Ascending aorta (tissue), 2 donors: ENCODE data around the gene CACNA2D1. TPM values are rescaled to one million over a fixed set of nuclear protein-coding genes. Genes with fewer than 3 reads are reported as not detected.
"Not testable (repeated sequence)": the region's sequence is repeated elsewhere in the genome, so short reads cannot be mapped to it uniquely, and the experiment has no call there.

Source experiments
- DNase-seq, 2 donors: peaks; one replicate each; pipeline ENCODE4 v3.0.0-alpha.2; 2019; ENCODE audit warnings: low spot score in 2 of 2
- H3K27ac ChIP-seq, 2 donors: fragments of 200-600 bp; sonication (generic); one replicate each; pipeline ENCODE4 v1.5.1; 2016 to 2017; ENCODE audit warnings: mild to moderate bottlenecking in 1 of 2
- H3K27me3 ChIP-seq: fragments of 200-600 bp; sonication (generic); one replicate; pipeline ENCODE4 v1.5.1; 2017
- H3K36me3 ChIP-seq, 2 donors: fragments of 200-600 bp; sonication (generic); one replicate each; pipeline ENCODE4 v1.5.1; 2016
- H3K4me1 ChIP-seq, 2 donors: fragments of 200-600 bp; sonication (generic); one replicate each; pipeline ENCODE4 v1.5.1; 2016 to 2017; ENCODE audit warnings: mild to moderate bottlenecking in 1 of 2
- H3K4me3 ChIP-seq, 2 donors: fragments of 200-600 bp; sonication (generic); one replicate each; pipeline ENCODE4 v1.5.1; 2016 to 2017; ENCODE audit warnings: mild to moderate bottlenecking in 1 of 2
- H3K9me3 ChIP-seq, 2 donors: fragments of 200-600 bp; sonication (generic); one replicate each; pipeline ENCODE4 v1.5.1; 2016
- intact Hi-C: fragments of 100-400 bp; cut with DNase I; formaldehyde crosslinking; loops from one replicate; pipeline ENCODE4 v1.15.1; 2023
- total RNA-seq: library from RNA; depleted of rRNA; stranded (reverse); fragments of >200 nt; gene quantifications from one replicate; pipeline ENCODE4 v1.1.0, GENCODE V29; 2016
- TF ChIP-seq, protein P1 (sequence below), 3 experiments: fragments of 200-600 bp in 2 of 3; fragments of 450-650 bp in 1 of 3; sonication (generic) in 2 of 3; IDR thresholded peaks; one replicate each; pipeline ENCODE4 v1.5.1; 2016 to 2019; ENCODE audit warnings: antibody characterized with exemption in 3 of 3, mild to moderate bottlenecking in 1 of 3, moderate library complexity in 1 of 3

Gene CACNA2D1
- total RNA-seq, 1 donor from 2014 or later: 17.3 TPM

DNA sequence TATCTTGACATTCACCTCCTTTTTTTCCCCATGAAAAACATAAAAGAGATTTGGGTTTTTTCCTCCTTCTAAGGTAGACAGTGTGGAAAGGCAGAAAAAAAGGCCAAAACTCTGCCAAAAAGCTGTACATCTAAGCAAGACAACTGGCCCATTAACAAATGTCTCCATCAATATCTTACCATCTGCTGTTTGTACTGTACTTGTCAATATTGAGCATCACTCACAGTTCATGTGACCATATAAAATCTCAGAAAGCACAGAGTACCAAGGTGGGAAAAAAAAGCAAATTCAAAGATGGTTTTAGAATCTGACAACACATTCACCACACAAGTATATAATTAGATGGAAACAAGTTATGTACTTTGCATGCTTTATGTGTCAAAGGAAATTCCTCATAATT is 52.6 kb downstream of the CACNA2D1 start:
- TF ChIP-seq, protein P1, sequence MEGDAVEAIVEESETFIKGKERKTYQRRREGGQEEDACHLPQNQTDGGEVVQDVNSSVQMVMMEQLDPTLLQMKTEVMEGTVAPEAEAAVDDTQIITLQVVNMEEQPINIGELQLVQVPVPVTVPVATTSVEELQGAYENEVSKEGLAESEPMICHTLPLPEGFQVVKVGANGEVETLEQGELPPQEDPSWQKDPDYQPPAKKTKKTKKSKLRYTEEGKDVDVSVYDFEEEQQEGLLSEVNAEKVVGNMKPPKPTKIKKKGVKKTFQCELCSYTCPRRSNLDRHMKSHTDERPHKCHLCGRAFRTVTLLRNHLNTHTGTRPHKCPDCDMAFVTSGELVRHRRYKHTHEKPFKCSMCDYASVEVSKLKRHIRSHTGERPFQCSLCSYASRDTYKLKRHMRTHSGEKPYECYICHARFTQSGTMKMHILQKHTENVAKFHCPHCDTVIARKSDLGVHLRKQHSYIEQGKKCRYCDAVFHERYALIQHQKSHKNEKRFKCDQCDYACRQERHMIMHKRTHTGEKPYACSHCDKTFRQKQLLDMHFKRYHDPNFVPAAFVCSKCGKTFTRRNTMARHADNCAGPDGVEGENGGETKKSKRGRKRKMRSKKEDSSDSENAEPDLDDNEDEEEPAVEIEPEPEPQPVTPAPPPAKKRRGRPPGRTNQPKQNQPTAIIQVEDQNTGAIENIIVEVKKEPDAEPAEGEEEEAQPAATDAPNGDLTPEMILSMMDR (IDR thresholded peaks at IDR 0.05): no peak
- Histone ChIP-seq H3K27ac (no peak overlapping the region), H3K27me3 (no peaks in the 10 kb centered on the region), H3K9me3 (no peaks in the 10 kb centered on the region), H3K4me3 (no peak overlapping the region), H3K36me3 (no peaks in the 10 kb centered on the region), H3K4me1 (no peaks in the 10 kb centered on the region)
- DNase-seq: no peak
- intact Hi-C loops: no loop called here

- Histone ChIP-seq H3K4me1 (no peaks in the 10 kb centered on the region), H3K9me3 (no peaks in the 10 kb centered on the region), H3K36me3 (no peaks in the 10 kb centered on the region), H3K4me3 (no peak overlapping the region), H3K27me3 (no peaks in the 10 kb centered on the region), H3K27ac (no peak overlapping the region)
- no peak for DNase-seq
- intact Hi-C loops: no loop called here
- TF ChIP-seq, protein P1 (IDR thresholded peaks at IDR 0.05): no peak
Measured at GRCh38 chr7:82389876-82390275, 53.7 kb downstream of the CACNA2D1 start.

DNA sequence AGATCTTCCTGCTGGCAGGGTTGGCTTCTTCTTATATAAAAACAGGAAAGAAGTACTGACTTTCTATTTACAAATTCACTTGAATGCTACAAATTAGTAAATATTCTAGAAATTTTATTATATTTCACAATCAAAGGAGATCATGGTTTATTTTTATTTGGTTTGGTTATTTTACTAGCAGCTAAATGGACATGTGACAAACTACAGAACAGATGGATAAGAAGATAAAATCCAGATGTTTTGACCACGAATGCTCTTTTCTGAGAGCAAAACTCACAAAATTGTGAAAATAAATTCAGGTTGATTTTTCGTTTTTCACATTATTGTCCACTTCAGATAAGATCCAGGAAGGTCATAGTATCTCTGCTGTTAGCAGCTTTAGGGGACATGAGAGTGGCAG is 55.4 kb downstream of the CACNA2D1 start:
- TF ChIP-seq, protein P1 (IDR thresholded peaks at IDR 0.05): no peak
- H3K27me3 ChIP-seq: no peaks in the 10 kb centered on the region
- no peak for DNase-seq
- H3K27ac ChIP-seq: no peak overlapping the region
- H3K9me3 ChIP-seq: no peaks in the 10 kb centered on the region
- H3K4me3 ChIP-seq: no peak overlapping the region
- H3K36me3 ChIP-seq: no peaks in the 10 kb centered on the region
- H3K4me1 ChIP-seq: no peaks in the 10 kb centered on the region
- intact Hi-C loops: no loop called here

DNA sequence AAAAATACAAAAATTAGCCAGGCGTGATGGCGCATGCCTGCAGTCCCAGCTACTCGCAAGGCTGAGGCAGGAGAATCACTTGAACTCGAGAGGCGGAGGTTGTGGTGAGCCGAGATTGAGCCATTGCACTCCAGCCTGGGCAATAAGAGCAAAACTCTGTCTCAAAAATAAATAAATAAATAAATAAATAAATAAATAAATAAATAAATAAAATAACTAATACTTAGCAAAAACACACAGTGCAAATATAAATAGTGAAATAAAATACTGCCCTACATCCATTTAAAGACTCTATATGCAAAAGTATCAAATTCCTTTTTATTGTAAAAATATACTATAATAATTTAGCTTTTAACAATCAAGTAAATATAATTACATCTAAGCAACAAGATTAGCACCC is 57.0 kb downstream of the CACNA2D1 start:
- H3K4me1 ChIP-seq, intact Hi-C loops, H3K9me3 ChIP-seq, DNase-seq, H3K27ac ChIP-seq, H3K36me3 ChIP-seq, H3K27me3 ChIP-seq, H3K4me3 ChIP-seq: not testable (repeated sequence)

DNA sequence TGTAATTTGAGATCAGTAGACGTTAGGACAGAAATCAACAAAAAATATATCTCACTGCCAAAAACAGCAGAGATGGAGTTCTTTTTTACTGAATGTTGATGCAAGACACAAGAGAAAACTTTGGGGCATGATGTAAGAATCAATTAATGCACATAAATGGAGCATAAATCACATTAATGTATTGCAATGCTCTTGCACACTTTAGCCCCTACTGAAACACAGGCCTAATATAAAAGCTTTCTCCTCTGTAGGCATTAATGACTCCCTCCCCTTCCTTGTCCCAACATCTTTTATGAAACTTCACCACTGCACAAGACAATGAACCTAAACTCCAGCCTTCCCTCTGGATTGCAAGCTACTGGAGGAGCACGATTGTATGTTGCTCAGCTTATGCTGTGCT is 58.8 kb downstream of the CACNA2D1 start:
- TF ChIP-seq, protein P1 (IDR thresholded peaks at IDR 0.05): no peak
- intact Hi-C loops: no loop called here
- no peaks in the 10 kb centered on the region for H3K9me3 ChIP-seq
- DNase-seq: no peak
- no peaks in the 10 kb centered on the region for H3K27me3 ChIP-seq
- H3K4me3 ChIP-seq: no peak overlapping the region
- H3K36me3 ChIP-seq: no peaks in the 10 kb centered on the region
- no peaks in the 10 kb centered on the region for H3K4me1 ChIP-seq
- no peak overlapping the region for H3K27ac ChIP-seq

DNA sequence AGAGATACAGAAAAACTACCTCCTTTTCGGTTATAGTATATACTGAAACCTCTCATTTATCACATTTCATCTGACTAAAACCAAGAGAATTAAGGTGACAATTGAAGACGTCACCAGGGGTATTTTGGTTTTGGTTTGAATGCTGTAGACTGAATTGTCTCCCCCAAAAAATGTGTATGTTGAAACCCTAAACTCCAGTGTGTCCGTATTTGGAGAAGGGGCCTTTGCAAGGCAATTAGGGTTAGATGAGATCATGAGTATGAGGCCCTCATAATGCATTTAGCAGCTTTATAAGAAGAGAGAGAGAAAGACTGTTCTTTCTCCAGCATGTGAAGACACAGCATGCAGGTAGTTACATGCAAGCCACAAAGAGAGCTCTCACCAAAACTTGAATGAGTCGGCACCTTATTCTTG is 59.5 kb downstream of the CACNA2D1 start:
- no peak for DNase-seq
- Histone ChIP-seq H3K27me3 (no peaks in the 10 kb centered on the region), H3K9me3 (no peaks in the 10 kb centered on the region), H3K4me3 (no peak overlapping the region), H3K4me1 (no peaks in the 10 kb centered on the region), H3K36me3 (no peaks in the 10 kb centered on the region), H3K27ac (no peak overlapping the region)
- intact Hi-C loops: no loop called here
- TF ChIP-seq, protein P1 (IDR thresholded peaks at IDR 0.05): no peak
